B cell (primary cell): ENCODE measurements around the gene KIF17. TPM values are rescaled to one million over a fixed set of nuclear protein-coding genes. Genes with fewer than 3 reads are reported as not detected.

Experiments used
- ATAC-seq: fragments of 200-7000 bp; cut with Tn5 transposase; one replicate; pipeline ENCODE4 v1.10.0; 2021; ENCODE audit warnings: low read depth, mild to moderate bottlenecking, moderate number of reproducible peaks, moderate library complexity
- CTCF ChIA-PET: fragments of 350-600 bp; sonication (Branson Sonifier 250); formaldehyde crosslinking; loops from one replicate; lab custom pipeline; 2021; ENCODE audit warnings: antibody characterized with exemption, inconsistent platforms; lab: Charles Lee
- POLR2A ChIA-PET: fragments of 350-600 bp; sonication (Branson Sonifier 250); formaldehyde crosslinking; loops from one replicate; lab custom pipeline; 2021; ENCODE audit warnings: antibody characterized with exemption; lab: Charles Lee
- DNase-seq: peaks from one replicate; pipeline ENCODE4 v3.0.0; 2013
- H2AFZ ChIP-seq: 2 replicates; pipeline ENCODE4 v1.6.1; 2012; ENCODE audit warnings: mild to moderate bottlenecking, low read depth, low read length; ENCODE audit not compliant: insufficient read depth, poor library complexity, severe bottlenecking
- H3K27ac ChIP-seq, 2 donors: 1 replicate in 1 of 2; 2 replicates in 1 of 2; pipeline ENCODE4 v1.5.1; 2012 to 2013; ENCODE audit warnings: low read length in 2 of 2, mild to moderate bottlenecking in 2 of 2, moderate library complexity in 1 of 2
- H3K27me3 ChIP-seq, 4 experiments: fragments of 200-600 bp in 1 of 4; sonication (generic) in 1 of 4; replicated peaks in 1 of 4; 1 replicate in 2 of 4; 2 replicates in 2 of 4; pipeline versions ENCODE4 v1.6.1 to v1.7.0; 2013 to 2016; ENCODE audit warnings: low read length in 3 of 4, mild to moderate bottlenecking in 2 of 4, mixed read lengths in 1 of 4, moderate library complexity in 1 of 4; ENCODE audit not compliant: insufficient read depth in 4 of 4, control insufficient read depth in 3 of 4; ENCODE audit errors: control extremely low read depth in 1 of 4
- H3K36me3 ChIP-seq, 2 experiments: replicated peaks in 1 of 2; 1 replicate in 1 of 2; 2 replicates in 1 of 2; pipeline versions ENCODE4 v1.6.1 to v1.7.1; 2013; ENCODE audit warnings: low read length in 1 of 2; ENCODE audit not compliant: insufficient read depth in 2 of 2, control insufficient read depth in 1 of 2; ENCODE audit errors: control extremely low read depth in 1 of 2, extremely low read depth in 1 of 2
- H3K4me1 ChIP-seq, 2 donors: fragments of 200-600 bp in 1 of 2; sonication (generic) in 1 of 2; 1 replicate in 1 of 2; 2 replicates in 1 of 2; pipeline versions ENCODE4 v1.5.1 to v1.6.1; 2013 to 2017; ENCODE audit warnings: low read length in 2 of 2; ENCODE audit not compliant: control insufficient read depth in 2 of 2, insufficient read depth in 2 of 2
- H3K4me2 ChIP-seq: replicated peaks from 2 replicates; pipeline ENCODE3; 2012; ENCODE audit warnings: mild to moderate bottlenecking, low read depth, low read length; ENCODE audit not compliant: poor library complexity, severe bottlenecking
- H3K4me3 ChIP-seq, 5 experiments: fragments of 200-600 bp in 1 of 5; sonication (generic) in 1 of 5; 1 replicate in 3 of 5; 2 replicates in 2 of 5; pipeline versions ENCODE4 v1.5.1 to v1.7.0; 2011 to 2016; ENCODE audit warnings: low read length in 4 of 5, mild to moderate bottlenecking in 4 of 5, low read depth in 2 of 5, control low read depth in 1 of 5, moderate library complexity in 1 of 5; ENCODE audit not compliant: insufficient read depth in 1 of 5; ENCODE audit errors: control extremely low read depth in 1 of 5, extremely low read depth in 1 of 5
- H3K79me2 ChIP-seq: fragments of 200-600 bp; sonication (generic); one replicate; pipeline ENCODE4 v1.6.0; 2016; ENCODE audit warnings: low read length; ENCODE audit not compliant: control insufficient read depth, insufficient read depth
- H3K9ac ChIP-seq: fragments of 200-600 bp; sonication (generic); 2 replicates; pipeline ENCODE4 v1.6.1; 2017; ENCODE audit warnings: mild to moderate bottlenecking, low read length, moderate library complexity
- H3K9me3 ChIP-seq, 3 donors: one replicate each; pipeline versions ENCODE4 v1.6.1 to v1.7.1; 2013; ENCODE audit warnings: low read length in 2 of 3; ENCODE audit not compliant: control insufficient read depth in 2 of 3, insufficient read depth in 1 of 3; ENCODE audit errors: control extremely low read depth in 1 of 3
- H4K20me1 ChIP-seq: 2 replicates; pipeline ENCODE4 v1.6.0; 2012; ENCODE audit warnings: mild to moderate bottlenecking, low read length; ENCODE audit not compliant: insufficient read depth, control insufficient read depth, poor library complexity, severe bottlenecking
- H3K27ac Mint-ChIP-seq: one replicate; pipeline ENCODE4 v1.8.0; 2021; ENCODE audit warnings: mixed read lengths
- H3K27me3 Mint-ChIP-seq: one replicate; pipeline ENCODE4 v1.8.0; 2021; ENCODE audit warnings: mixed read lengths
- H3K4me1 Mint-ChIP-seq: one replicate; pipeline ENCODE4 v1.8.0; 2021; ENCODE audit warnings: mixed read lengths
- H3K4me3 Mint-ChIP-seq: one replicate; pipeline ENCODE4 v1.8.0; 2021; ENCODE audit warnings: mixed read lengths
- H3K9me3 Mint-ChIP-seq: one replicate; pipeline ENCODE4 v1.8.0; 2022; ENCODE audit warnings: mixed read lengths; ENCODE audit not compliant: insufficient read depth
- EZH2 ChIP-seq: IDR thresholded peaks from 2 replicates; pipeline ENCODE4 v1.6.1; 2012; ENCODE audit warnings: borderline replicate concordance, low read depth, mild to moderate bottlenecking, moderate library complexity, low read length; ENCODE audit not compliant: insufficient read depth, poor library complexity, severe bottlenecking
- WGBS: methylation state at CpG from one replicate; pipeline ENCODE4 v1.1.5; 2013; ENCODE audit warnings: missing lambda C conversion rate; ENCODE audit not compliant: insufficient coverage; 5-methylcytosine and 5-hydroxymethylcytosine counted together
- intact Hi-C: fragments of 100-400 bp; cut with micrococcal nuclease; formaldehyde crosslinking; loops from one replicate; pipeline ENCODE4 v1.10.0; 2022
- polyA plus RNA-seq: library from polyadenylated mRNA; depleted of rRNA; stranded (reverse); fragments of >200 nt; gene quantifications from 2 replicates; pipeline ENCODE4 v1.2.3, GENCODE V29; 2012
- total RNA-seq, 2 donors: library from RNA; stranded (reverse); fragments of 120-200 nt in 1 of 2; gene quantifications; 1 replicate in 1 of 2; 2 replicates in 1 of 2; pipeline versions ENCODE4 v1.2.3 to v1.2.4, GENCODE V29; 2013 to 2022
- TF ChIP-seq, protein P1 (sequence below): fragments of 200-600 bp; IDR thresholded peaks from one replicate; pipeline ENCODE4 v1.8.0; 2022; ENCODE audit warnings: antibody characterized with exemption, mild to moderate bottlenecking

Gene KIF17
- total and polyA plus RNA-seq, 2 donors (not counting 1 experiment from before 2014, with no cell fraction given), result not detected

DNA sequence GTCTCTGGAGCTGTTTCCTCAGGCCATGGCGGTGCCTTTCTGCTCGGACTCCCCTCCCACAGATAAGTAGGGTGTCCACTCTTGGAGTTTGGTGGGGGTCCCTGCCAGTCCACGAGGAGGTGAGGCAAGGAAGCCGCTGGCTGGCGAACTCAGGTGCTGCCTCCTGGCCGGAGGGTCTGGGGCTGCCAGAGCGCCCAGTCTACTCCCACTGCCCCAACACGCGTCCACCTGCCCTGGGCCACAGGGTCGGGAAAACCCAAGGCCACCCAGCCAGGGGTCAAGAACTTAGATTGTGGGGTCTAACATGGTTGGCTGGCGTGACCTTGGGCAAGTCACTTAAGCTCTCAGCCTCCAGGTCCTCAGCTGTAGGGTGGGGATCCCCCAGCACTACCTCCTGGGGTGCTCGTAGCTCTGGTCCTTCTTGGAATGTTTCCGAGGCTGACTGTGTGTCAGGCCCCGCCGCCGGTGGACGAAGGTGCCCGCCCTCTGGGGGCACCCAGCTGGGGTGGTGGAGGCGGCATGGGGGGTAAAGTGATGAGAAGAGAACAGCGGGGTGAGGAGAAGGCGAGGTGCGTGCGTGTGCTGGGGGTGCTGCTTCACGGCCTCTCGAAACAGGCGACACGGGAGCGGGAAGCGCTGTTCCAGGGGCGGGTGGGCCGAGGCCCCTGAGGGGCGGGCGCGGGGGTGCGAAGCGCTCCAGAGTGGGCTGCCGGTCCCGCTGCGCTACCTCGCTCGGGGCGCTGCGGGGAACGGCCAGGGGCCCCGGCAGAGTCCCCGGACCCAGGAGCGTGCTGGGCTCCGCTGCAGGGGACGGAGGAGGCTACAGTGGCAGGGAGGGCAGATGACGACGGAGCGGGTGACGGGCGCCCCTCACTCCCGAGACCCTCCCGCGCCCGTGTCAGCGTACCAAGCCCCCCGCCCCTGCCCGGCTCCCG lies 13.5 kb upstream of the KIF17 start:
- peaks cover 0 to 35% (median 13%) of the 10 kb centered on the region in 4 experiments for H3K27me3 ChIP-seq

More for the DNA sequence above, 13.5 kb upstream of the KIF17 start:
- Histone ChIP-seq H3K36me3 (no peaks in the 10 kb centered on the region), H3K9ac (peak overlapping the region; percentile 79), H3K27ac (no peak overlapping the region), H3K4me2 (peak overlapping the region; percentile 100), H3K4me1 (peaks cover 27 to 30% of the 10 kb centered on the region in 2 donors), H3K4me3 (peak overlapping the region in 3 of 5 experiments; percentile 60 to 70 (median 68)), H2AFZ (peak overlapping the region; percentile 55), H3K79me2 (no peaks in the 10 kb centered on the region), H4K20me1 (no peaks in the 10 kb centered on the region), H3K9me3 (peaks cover 0 to 4% (median 0%) of the 10 kb centered on the region in 3 donors)
- intact Hi-C loops, result no loop called here
- H3K9me3 Mint-ChIP-seq, result no peaks in the 10 kb centered on the region
- ChIA-PET POLR2A (interaction anchor here (0.6 to 1.6 kb wide), 4 partner anchors 34 to 96 kb away, joined by 3 to 7 read pairs (median 4); partner anchors contain the start of gene HP1BP3), CTCF (interaction anchor here (2.0 kb wide), 1 partner anchor 35 kb away, joined by 8 read pairs; no protein-coding TSS in a partner anchor)
- H3K4me3 Mint-ChIP-seq, result peak overlapping the region; percentile 90
- TF ChIP-seq EZH2, result no peak
- TF ChIP-seq, protein P1, sequence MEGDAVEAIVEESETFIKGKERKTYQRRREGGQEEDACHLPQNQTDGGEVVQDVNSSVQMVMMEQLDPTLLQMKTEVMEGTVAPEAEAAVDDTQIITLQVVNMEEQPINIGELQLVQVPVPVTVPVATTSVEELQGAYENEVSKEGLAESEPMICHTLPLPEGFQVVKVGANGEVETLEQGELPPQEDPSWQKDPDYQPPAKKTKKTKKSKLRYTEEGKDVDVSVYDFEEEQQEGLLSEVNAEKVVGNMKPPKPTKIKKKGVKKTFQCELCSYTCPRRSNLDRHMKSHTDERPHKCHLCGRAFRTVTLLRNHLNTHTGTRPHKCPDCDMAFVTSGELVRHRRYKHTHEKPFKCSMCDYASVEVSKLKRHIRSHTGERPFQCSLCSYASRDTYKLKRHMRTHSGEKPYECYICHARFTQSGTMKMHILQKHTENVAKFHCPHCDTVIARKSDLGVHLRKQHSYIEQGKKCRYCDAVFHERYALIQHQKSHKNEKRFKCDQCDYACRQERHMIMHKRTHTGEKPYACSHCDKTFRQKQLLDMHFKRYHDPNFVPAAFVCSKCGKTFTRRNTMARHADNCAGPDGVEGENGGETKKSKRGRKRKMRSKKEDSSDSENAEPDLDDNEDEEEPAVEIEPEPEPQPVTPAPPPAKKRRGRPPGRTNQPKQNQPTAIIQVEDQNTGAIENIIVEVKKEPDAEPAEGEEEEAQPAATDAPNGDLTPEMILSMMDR, result no peak
- peaks cover 19% of the 10 kb centered on the region for H3K4me1 Mint-ChIP-seq
- peak; percentile 58 for DNase-seq
- H3K27me3 Mint-ChIP-seq, result peaks cover 13% of the 10 kb centered on the region
- peak overlapping the region; percentile 71 for H3K27ac Mint-ChIP-seq
- 15% methylated on average over 54 of the region's 62 CpGs for WGBS
- peak; percentile 13 for ATAC-seq
